ENCODE measurements around the gene PLCL1.
"Not testable (repeated sequence)": the region's sequence is repeated elsewhere in the genome, so short reads cannot be mapped to it uniquely, and the experiment has no call there.

PLCL1 gene

DNA sequence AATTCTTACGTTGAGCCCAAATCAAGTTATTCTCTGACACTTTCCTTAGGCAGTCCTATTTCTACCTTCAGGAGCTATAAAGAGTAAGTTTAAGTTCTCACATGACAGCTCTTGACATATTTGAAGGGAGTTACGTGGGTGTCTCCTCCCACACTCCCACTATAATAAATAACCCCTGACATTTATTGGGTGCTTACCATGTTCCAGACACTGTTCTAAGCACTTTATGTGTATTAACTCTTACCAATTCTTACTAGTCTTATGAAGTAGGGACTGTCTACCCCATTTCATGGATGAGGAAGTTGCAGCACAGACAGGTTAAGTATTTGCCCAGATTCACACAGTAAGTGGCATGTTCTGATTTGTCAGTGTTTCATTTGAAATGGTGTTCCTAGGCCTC, 17.9 kb downstream of the PLCL1 start:
- no peaks in the 10 kb centered on the region for H3K36me3 ChIP-seq
- no peaks in the 10 kb centered on the region for H4K20me1 ChIP-seq
- no peak overlapping the region for H3K4me3 ChIP-seq
- H3K4me1 ChIP-seq: no peaks in the 10 kb centered on the region
- no peak overlapping the region for H3K27ac ChIP-seq
- H3K27me3 ChIP-seq: no peaks in the 10 kb centered on the region
- H3K9me3 ChIP-seq (replicated peaks in 1 of 11): no peaks in the 10 kb centered on the region
- no peak for TF ChIP-seq Cebpa-rat (IDR thresholded peaks at IDR 0.05)
- no peak overlapping the region for H3K9ac ChIP-seq
- no peak overlapping the region for H3K4me2 ChIP-seq

DNA sequence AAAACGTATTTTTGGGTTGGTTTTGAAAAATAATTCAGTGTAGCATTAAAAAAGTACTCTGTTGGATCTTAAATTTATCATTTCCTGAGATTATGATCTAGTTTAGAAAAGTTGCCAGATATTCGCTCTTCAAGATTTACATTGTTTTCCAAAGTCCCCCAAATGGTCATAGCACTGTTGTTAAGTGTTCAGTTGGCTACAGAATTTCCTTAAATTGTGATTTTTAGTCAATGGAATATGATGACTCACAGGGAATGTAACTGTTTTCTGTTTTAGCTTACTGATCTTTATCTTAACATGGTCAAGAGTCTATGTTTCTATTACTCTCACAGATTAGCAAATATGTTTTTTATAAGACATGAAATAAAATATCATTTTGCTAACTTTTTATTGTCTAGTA, 23.2 kb downstream of the PLCL1 start:
- Histone ChIP-seq H3K4me1 (no peaks in the 10 kb centered on the region), H4K20me1 (no peaks in the 10 kb centered on the region), H3K9ac (no peak overlapping the region), H3K27me3 (no peaks in the 10 kb centered on the region), H3K36me3 (no peaks in the 10 kb centered on the region), H3K27ac (no peak overlapping the region), H3K4me3 (no peak overlapping the region), H3K9me3 (replicated peaks in 1 of 11) (no peaks in the 10 kb centered on the region), H3K4me2 (no peak overlapping the region)
- no peak for TF ChIP-seq Cebpa-rat (IDR thresholded peaks at IDR 0.05)

DNA sequence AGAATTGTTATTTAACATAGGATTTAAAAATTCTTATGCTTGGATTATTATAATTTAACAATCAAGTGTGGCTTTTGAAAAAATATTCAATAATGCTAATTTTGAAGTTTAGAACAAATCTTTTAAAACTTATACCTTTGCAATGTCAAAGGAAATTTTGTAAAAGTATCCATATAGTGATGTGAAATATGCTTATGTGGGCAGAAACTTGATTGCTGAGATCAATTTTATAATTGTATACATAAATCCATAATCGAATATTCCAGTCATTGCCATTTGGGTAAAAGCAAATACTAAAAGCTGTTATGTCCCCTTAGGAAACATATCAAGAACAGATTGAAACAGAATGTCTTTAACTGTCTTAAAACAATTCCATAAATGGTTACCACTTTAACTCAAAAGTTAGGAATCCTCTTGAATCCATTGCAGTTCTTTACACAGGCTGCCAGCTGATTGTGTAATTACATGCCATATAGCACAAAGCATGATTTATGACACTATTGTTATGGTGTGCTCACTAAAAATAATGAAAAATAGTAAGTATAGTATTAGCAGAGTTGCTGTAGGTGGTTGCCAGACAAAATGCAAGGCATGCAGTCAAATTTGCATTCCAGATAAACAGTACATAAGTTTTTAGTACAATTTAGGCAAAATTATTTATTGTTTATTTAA, 24.2 kb downstream of the PLCL1 start:
- TF ChIP-seq Cebpa-rat (IDR thresholded peaks at IDR 0.05): no peak
- no peak overlapping the region for H3K4me3 ChIP-seq

DNA sequence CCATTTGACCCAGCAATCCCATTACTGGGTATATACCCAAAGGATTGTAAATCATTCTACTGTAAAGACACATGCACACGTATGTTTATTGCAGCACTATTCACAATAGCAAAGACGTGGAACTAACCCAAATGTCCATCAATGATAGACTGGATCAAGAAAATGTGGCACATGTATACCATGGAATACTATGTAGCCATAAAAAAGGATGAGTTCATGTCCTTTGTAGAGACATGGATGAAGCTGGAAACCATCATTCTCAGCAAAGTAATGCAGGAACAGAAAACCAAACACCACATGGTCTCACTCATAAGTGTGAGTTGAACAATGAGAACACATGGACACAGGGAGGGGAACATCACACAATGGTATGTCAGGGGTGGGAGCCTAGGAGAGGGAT, 30.4 kb downstream of the PLCL1 start:
- not testable (repeated sequence) for H3K4me3 ChIP-seq; H3K27me3 ChIP-seq; H4K20me1 ChIP-seq; H3K27ac ChIP-seq; H3K9ac ChIP-seq; H3K36me3 ChIP-seq; H3K4me2 ChIP-seq; H3K9me3 ChIP-seq (replicated peaks in 1 of 11)
- peaks cover 0 to 14% (median 0%) of the 10 kb centered on the region in 10 experiments; a peak in 2 of 20 replicates for H3K4me1 ChIP-seq

More for the DNA sequence above, 24.2 kb downstream of the PLCL1 start:
- Histone ChIP-seq H3K36me3 (no peaks in the 10 kb centered on the region), H4K20me1 (no peaks in the 10 kb centered on the region), H3K4me2 (no peak overlapping the region), H3K27ac (no peak overlapping the region), H3K9ac (no peak overlapping the region), H3K9me3 (replicated peaks in 1 of 11) (no peaks in the 10 kb centered on the region), H3K4me1 (no peaks in the 10 kb centered on the region), H3K27me3 (no peaks in the 10 kb centered on the region)

DNA sequence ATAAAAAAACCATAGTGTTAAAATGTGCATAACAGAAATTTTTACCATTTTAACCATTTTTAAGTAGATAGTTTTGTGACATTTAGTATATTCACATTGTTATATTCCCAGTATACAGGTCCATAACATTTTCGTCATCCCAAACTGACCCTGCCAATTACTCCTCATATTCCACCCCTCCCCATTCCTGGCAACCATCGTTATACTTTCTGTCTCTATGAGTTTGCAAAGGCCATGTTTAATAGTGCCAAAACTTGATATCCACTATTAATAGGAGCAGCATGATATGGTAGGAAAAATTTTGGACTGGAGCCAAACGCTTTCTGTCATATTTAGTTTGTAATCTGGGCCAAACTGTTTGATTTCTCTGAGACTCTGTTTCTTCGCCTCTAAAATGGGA, 30.9 kb downstream of the PLCL1 start:
- no peak overlapping the region for H3K27ac ChIP-seq
- TF ChIP-seq Cebpa-rat (IDR thresholded peaks at IDR 0.05): no peak
- H3K4me1 ChIP-seq: peaks cover 0 to 14% (median 0%) of the 10 kb centered on the region in 10 experiments; a peak in 2 of 20 replicates

DNA sequence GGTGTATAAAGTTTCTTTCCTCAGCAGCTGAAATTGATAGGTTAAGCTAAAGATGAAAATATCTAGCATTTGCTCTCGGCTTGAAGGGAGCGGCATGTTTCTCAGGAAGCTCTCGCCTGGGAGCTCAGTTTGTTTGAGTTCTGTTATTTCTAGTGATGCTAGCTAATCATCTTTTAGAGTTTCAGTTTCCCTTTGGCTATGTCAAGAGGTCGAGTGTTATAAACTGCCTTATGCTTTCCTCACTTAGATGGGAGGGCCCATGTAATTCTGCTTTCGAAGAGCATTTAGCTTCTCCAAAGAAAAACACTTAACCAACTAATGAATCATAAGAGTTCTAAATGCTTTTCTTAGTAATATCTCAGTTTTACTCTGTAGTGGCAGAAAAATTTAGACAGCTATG, 33.6 kb downstream of the PLCL1 start:
- 0 out of 22 replicates have a peak, but pooled peaks cover 0 to 4% (median 0%) of the 10 kb centered on the region in 11 experiments for H3K9me3 ChIP-seq (replicated peaks in 1 of 11)
- no peaks in the 10 kb centered on the region for H4K20me1 ChIP-seq
- no peak overlapping the region for H3K27ac ChIP-seq
- H3K4me2 ChIP-seq: peak overlapping the region in 2 of 11 experiments; percentile 11 to 12; a peak in 3 of 22 replicates
- no peaks in the 10 kb centered on the region for H3K36me3 ChIP-seq
- no peak for TF ChIP-seq Cebpa-rat (IDR thresholded peaks at IDR 0.05)
- no peaks in the 10 kb centered on the region for H3K27me3 ChIP-seq
- peaks cover 0 to 14% (median 0%) of the 10 kb centered on the region in 10 experiments; a peak in 2 of 20 replicates for H3K4me1 ChIP-seq
- no peak overlapping the region for H3K4me3 ChIP-seq
- H3K9ac ChIP-seq: no peak overlapping the region

More for the DNA sequence above, 30.9 kb downstream of the PLCL1 start:
- Histone ChIP-seq H3K27me3 (no peaks in the 10 kb centered on the region), H4K20me1 (no peaks in the 10 kb centered on the region), H3K9me3 (replicated peaks in 1 of 11) (0 out of 22 replicates have a peak, but pooled peaks cover 0 to 4% (median 0%) of the 10 kb centered on the region in 11 experiments), H3K9ac (no peak overlapping the region), H3K36me3 (no peaks in the 10 kb centered on the region), H3K4me3 (no peak overlapping the region), H3K4me2 (no peak overlapping the region)

GRCh38 chr2:197838579-197838978, 34.2 kb downstream of the PLCL1 start:
- Histone ChIP-seq H3K4me2 (peak overlapping the region in 2 of 11 experiments; percentile 11 to 12; a peak in 3 of 22 replicates), H3K4me3 (no peak overlapping the region), H4K20me1 (no peaks in the 10 kb centered on the region)

GRCh38 chr2:197839327-197839726, 34.9 kb downstream of the PLCL1 start:
- Histone ChIP-seq H3K27me3 (no peaks in the 10 kb centered on the region), H4K20me1 (no peaks in the 10 kb centered on the region), H3K27ac (no peak overlapping the region), H3K36me3 (no peaks in the 10 kb centered on the region), H3K4me3 (no peak overlapping the region), H3K9me3 (replicated peaks in 1 of 11) (0 out of 22 replicates have a peak, but pooled peaks cover 0 to 4% (median 0%) of the 10 kb centered on the region in 11 experiments), H3K9ac (no peak overlapping the region), H3K4me1 (peaks cover 0 to 14% (median 0%) of the 10 kb centered on the region in 10 experiments; a peak in 2 of 20 replicates), H3K4me2 (no peak overlapping the region)
- TF ChIP-seq Cebpa-rat (IDR thresholded peaks at IDR 0.05): no peak

More at GRCh38 chr2:197838579-197838978, 34.2 kb downstream of the PLCL1 start:
- Histone ChIP-seq H3K4me1 (peaks cover 0 to 14% (median 0%) of the 10 kb centered on the region in 10 experiments; a peak in 2 of 20 replicates), H3K36me3 (no peaks in the 10 kb centered on the region), H3K27ac (no peak overlapping the region), H3K9me3 (replicated peaks in 1 of 11) (0 out of 22 replicates have a peak, but pooled peaks cover 0 to 4% (median 0%) of the 10 kb centered on the region in 11 experiments), H3K9ac (no peak overlapping the region), H3K27me3 (no peaks in the 10 kb centered on the region)
- TF ChIP-seq Cebpa-rat (IDR thresholded peaks at IDR 0.05): no peak

DNA sequence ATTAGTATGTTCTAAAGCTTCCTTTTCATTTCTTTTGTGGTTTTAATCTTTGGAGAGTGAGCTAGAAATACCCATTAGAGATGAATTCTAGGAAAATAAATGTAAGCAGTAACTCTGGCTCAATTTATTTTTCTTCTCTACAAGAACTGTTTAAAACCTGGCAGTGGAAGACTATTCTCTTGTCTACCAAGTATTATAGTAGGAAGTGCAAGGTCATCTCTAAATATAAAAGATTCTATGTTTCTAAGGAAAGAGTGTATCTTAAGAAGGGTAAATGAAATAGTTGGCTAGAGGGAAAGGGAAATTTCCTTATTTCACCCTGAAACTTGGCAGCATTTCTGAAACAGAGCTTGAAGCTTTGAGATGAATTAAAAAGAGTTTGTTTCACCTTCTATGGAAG, 35.5 kb downstream of the PLCL1 start:
- Histone ChIP-seq H3K9ac (no peak overlapping the region), H3K9me3 (replicated peaks in 1 of 11) (0 out of 22 replicates have a peak, but pooled peaks cover 0 to 2% (median 0%) of the 10 kb centered on the region in 11 experiments), H3K36me3 (no peaks in the 10 kb centered on the region), H3K4me2 (no peak overlapping the region), H3K4me1 (peaks cover 0 to 14% (median 0%) of the 10 kb centered on the region in 10 experiments; a peak in 2 of 20 replicates), H3K27me3 (no peaks in the 10 kb centered on the region), H3K27ac (no peak overlapping the region), H3K4me3 (no peak overlapping the region), H4K20me1 (no peaks in the 10 kb centered on the region)
- no peak for TF ChIP-seq Cebpa-rat (IDR thresholded peaks at IDR 0.05)

DNA sequence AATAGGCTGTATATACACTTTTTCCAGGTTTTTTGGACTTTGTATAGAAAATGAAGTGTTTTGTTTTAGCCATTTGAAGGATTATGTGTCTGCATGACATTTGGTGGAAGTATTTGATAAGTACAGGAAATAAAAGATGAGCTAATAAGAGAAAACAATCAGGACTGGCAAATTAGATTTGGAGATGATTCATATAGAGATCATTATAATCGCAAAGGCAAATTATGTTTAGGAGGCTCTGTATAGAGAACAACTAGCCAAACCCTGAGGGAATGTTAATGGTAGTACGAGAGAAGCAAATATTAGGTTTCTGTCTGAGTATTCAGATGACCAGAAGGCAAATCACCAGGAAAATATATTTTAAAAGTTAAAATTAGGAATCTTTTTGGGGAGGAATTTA, 41.7 kb downstream of the PLCL1 start:
- no peak overlapping the region for H3K4me2 ChIP-seq
- H3K36me3 ChIP-seq: no peaks in the 10 kb centered on the region
- no peak for TF ChIP-seq Cebpa-rat (IDR thresholded peaks at IDR 0.05)
- no peaks in the 10 kb centered on the region for H3K4me1 ChIP-seq
- H3K9ac ChIP-seq: no peak overlapping the region
- H3K4me3 ChIP-seq: no peak overlapping the region
- H3K9me3 ChIP-seq (replicated peaks in 1 of 11): no peaks in the 10 kb centered on the region
- no peaks in the 10 kb centered on the region for H3K27me3 ChIP-seq
- H3K27ac ChIP-seq: no peak overlapping the region
- H4K20me1 ChIP-seq: no peaks in the 10 kb centered on the region
